ENCODE results near the gene AQP10. TPM values are rescaled to one million over a fixed set of nuclear protein-coding genes. Genes with fewer than 3 reads are reported as not detected.
"Not testable (repeated sequence)": the region's sequence is repeated elsewhere in the genome, so short reads cannot be mapped to it uniquely, and the experiment has no call there.

Gene AQP10, protein sequence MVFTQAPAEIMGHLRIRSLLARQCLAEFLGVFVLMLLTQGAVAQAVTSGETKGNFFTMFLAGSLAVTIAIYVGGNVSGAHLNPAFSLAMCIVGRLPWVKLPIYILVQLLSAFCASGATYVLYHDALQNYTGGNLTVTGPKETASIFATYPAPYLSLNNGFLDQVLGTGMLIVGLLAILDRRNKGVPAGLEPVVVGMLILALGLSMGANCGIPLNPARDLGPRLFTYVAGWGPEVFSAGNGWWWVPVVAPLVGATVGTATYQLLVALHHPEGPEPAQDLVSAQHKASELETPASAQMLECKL
- total RNA-seq: not detected

DNA sequence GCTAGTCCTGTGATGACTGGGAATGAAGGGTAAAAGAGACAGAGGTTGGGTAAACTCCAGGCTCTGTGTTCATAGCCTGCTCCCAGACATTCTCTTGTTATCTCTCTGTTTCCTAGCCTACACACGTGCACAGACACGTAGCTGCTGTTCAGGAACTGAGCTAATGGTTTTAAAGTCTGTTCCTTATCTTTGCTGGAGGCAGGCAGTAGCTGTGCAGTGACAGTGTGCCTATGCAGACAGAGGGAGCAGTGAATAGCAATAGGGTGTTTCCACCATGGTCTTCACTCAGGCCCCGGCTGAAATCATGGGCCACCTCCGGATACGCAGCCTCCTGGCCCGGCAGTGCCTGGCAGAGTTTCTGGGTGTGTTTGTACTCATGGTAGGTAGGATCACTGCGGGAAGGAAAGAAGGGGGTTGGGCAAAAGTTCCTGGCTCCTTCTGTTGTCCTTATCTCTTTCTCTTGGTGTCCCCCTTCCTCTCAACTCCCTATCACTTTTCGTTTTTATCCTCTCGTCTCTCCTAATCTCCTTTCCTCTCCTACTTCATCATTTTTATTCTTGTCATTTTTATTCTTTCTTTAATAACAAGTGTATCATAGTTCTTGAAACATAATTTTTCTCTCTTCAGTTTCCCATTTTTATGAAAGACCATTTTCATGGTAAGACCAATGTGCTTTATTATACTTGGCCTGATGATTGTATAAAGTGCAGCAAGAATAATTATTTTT is at the start of gene AQP10:
TSS of gene AQP10 (plus strand) at position 212 of the 727 bp plus-strand sequence. CDS start at position 275, 63 bp downstream.
- intact Hi-C loops (cut with DNase I): loop anchor here (5.0 kb wide), 1 partner anchor 49 kb away; the partner anchor contains the start of gene HAX1
- H3K4me3 ChIP-seq: no peak within 1 kb of the TSS
- H3K27ac ChIP-seq (replicated peaks in 1 of 4): no peak within 1 kb of the TSS
- no peak for TF ChIP-seq POLR2A (IDR thresholded peaks at IDR 0.05; ENCODE audit: low read depth)
- TF ChIP-seq POLR2AphosphoS5 (IDR thresholded peaks at IDR 0.05): no peak
- no peak for TF ChIP-seq EP300 (IDR thresholded peaks at IDR 0.05)
- TF ChIP-seq, protein P1, sequence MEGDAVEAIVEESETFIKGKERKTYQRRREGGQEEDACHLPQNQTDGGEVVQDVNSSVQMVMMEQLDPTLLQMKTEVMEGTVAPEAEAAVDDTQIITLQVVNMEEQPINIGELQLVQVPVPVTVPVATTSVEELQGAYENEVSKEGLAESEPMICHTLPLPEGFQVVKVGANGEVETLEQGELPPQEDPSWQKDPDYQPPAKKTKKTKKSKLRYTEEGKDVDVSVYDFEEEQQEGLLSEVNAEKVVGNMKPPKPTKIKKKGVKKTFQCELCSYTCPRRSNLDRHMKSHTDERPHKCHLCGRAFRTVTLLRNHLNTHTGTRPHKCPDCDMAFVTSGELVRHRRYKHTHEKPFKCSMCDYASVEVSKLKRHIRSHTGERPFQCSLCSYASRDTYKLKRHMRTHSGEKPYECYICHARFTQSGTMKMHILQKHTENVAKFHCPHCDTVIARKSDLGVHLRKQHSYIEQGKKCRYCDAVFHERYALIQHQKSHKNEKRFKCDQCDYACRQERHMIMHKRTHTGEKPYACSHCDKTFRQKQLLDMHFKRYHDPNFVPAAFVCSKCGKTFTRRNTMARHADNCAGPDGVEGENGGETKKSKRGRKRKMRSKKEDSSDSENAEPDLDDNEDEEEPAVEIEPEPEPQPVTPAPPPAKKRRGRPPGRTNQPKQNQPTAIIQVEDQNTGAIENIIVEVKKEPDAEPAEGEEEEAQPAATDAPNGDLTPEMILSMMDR (IDR thresholded peaks at IDR 0.05): no peak
- H3K27me3 ChIP-seq: no peaks in the 10 kb centered on the region
- peaks cover 6 to 15% (median 12%) of the 10 kb centered on the region in 4 donors for H3K4me1 ChIP-seq
- no peaks in the 10 kb centered on the region for H3K36me3 ChIP-seq
- no peaks in the 10 kb centered on the region for H3K9me3 ChIP-seq
- DNase-seq (ENCODE audit: extremely low spot score): no peak
- WGBS: 54% methylated on average over 9 of the region's 9 CpGs

DNA sequence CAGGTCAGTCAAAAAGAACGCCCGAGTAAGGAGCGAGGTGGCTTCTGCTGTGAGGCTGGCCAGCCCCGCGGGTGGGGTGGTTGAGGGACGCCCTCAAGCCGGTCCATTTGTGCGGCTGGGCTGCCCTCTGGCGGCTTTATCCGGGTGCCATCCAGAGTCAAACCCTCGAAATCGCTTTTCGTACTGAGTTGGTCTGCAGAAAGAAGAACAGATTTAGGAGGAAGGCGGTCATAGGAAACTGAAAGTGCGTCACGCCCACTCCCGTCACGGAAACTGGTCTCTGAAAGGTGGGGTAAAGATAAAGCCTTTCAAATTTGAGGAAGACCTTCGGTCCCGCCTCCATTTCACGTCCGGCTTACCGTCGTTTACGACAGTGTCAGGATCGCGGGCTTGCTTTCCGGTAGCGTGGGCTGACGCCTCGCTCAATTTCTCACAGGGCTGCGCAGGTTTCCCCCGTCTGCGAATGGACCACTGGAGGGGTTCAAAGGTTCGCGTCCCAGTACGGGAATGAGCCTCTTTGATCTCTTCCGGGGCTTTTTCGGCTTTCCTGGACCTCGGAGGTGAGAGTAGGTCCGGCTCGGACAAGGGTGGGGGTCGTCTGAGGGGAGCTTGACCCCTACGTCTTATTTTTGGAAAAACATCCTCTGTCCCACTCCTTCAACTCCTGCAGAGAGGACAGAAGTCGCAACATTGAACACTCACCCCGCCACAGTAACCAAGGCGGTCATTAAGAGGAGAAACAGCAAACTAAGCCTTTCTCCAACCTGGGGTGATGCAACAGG is 48.5 kb upstream of the AQP10 start, which contains the start of gene HAX1:
TSS of gene HAX1 (plus strand) at position 413 of the 782 bp plus-strand sequence. CDS start at position 508, 95 bp downstream.
- intact Hi-C loops (cut with DNase I): loop anchor here (2.0 to 5.0 kb wide), 3 partner anchors 50 to 75 kb away; partner anchors contain the start of genes AQP10 and UBAP2L
- no peaks in the 10 kb centered on the region for H3K27me3 ChIP-seq
- H3K36me3 ChIP-seq: peaks cover 36 to 70% (median 51%) of the 10 kb centered on the region in 4 donors
- H3K4me3 ChIP-seq: peak within 1 kb of the TSS; percentile 70 to 86 (median 73)
- WGBS: under 1% methylated on average over 28 of the region's 47 CpGs
- H3K4me1 ChIP-seq: peaks cover 16 to 24% (median 24%) of the 10 kb centered on the region in 4 donors
- peak; percentile 98 for DNase-seq (ENCODE audit: extremely low spot score)
- H3K27ac ChIP-seq (replicated peaks in 1 of 4): peak within 1 kb of the TSS; percentile 86 to 92 (median 87)
- no peaks in the 10 kb centered on the region for H3K9me3 ChIP-seq
- TF ChIP-seq POLR2AphosphoS5 (IDR thresholded peaks at IDR 0.05) (peak; percentile 92 to 94), POLR2A (IDR thresholded peaks at IDR 0.05; ENCODE audit: low read depth) (peak; percentile 41), EP300 (IDR thresholded peaks at IDR 0.05) (no peak)
- TF ChIP-seq, protein P1 (IDR thresholded peaks at IDR 0.05): peak; percentile 72 to 87 (median 77)

DNA sequence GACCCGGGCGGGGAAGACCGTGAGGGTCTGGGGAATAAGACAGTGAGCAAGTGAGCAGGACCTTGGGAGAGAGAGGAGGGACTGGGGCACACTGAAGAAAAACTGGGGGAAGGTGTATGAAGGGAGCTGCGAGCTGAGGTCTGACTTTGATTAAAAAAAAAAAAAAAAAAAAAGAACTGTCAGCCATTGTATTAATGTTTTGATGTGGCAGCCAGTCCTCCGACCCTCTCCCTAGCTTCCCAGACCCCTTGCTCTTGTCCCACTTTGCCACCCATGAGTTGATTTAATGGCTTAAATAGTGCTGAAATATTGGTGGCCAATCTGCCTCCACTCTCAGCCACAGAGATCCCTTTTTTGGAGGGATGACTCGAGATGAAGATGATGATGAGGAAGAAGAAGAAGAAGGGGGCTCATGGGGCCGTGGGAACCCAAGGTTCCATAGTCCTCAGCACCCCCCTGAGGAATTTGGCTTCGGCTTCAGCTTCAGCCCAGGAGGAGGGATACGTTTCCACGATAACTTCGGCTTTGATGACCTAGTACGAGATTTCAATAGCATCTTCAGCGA is 47.8 kb upstream of the AQP10 start:
- no peak for DNase-seq (ENCODE audit: extremely low spot score)
- H3K27me3 ChIP-seq: no peaks in the 10 kb centered on the region
- intact Hi-C loops (cut with DNase I): loop anchor here (2.0 to 5.0 kb wide), 3 partner anchors 49 to 76 kb away; partner anchors contain the start of genes AQP10 and UBAP2L
- H3K9me3 ChIP-seq: no peaks in the 10 kb centered on the region
- TF ChIP-seq POLR2AphosphoS5 (IDR thresholded peaks at IDR 0.05) (no peak), EP300 (IDR thresholded peaks at IDR 0.05) (no peak), POLR2A (IDR thresholded peaks at IDR 0.05; ENCODE audit: low read depth) (no peak)
- TF ChIP-seq, protein P1 (IDR thresholded peaks at IDR 0.05): no peak
- peaks cover 16 to 24% (median 24%) of the 10 kb centered on the region in 4 donors for H3K4me1 ChIP-seq
- H3K27ac ChIP-seq (replicated peaks in 1 of 4): peak overlapping the region; percentile 86 to 92 (median 87)
- H3K4me3 ChIP-seq: peak overlapping the region; percentile 70 to 86 (median 73)
- H3K36me3 ChIP-seq: peaks cover 35 to 71% (median 50%) of the 10 kb centered on the region in 4 donors
- WGBS: 44% methylated on average over 13 of the region's 13 CpGs

DNA sequence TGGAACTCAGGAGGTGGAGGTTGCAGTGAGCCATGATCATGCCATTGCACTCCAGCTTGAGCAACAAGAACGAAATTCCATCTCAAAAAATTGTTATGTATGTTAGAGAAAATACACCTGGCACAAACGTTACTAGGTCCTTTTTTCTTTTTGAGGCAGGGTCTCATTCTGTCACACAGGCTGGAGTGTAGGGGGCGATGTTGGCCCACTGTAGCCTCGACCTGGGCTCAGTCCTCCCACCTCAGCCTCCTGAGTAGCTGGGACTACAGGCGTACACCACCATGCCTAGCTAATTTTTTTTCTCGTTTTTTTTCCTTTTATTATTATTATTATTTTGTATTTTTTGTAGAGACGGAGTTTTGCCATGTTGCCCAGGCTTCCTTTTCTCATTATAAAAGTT is 44.1 kb upstream of the AQP10 start:
- Histone ChIP-seq H3K27me3 (no peaks in the 10 kb centered on the region), H3K9me3 (no peaks in the 10 kb centered on the region), H3K4me1 (peaks cover 11 to 19% (median 19%) of the 10 kb centered on the region in 4 donors), H3K27ac (replicated peaks in 1 of 4) (no peak overlapping the region), H3K4me3 (no peak overlapping the region), H3K36me3 (peaks cover 10 to 42% (median 24%) of the 10 kb centered on the region in 4 donors)
- no peak for TF ChIP-seq EP300 (IDR thresholded peaks at IDR 0.05)
- TF ChIP-seq, protein P1 (IDR thresholded peaks at IDR 0.05): peak in 2 of 3 experiments; percentile 14 to 29
- DNase-seq (ENCODE audit: extremely low spot score): no peak
- intact Hi-C loops (cut with DNase I): no loop called here
- 88% methylated on average over 7 of the region's 7 CpGs for WGBS

DNA sequence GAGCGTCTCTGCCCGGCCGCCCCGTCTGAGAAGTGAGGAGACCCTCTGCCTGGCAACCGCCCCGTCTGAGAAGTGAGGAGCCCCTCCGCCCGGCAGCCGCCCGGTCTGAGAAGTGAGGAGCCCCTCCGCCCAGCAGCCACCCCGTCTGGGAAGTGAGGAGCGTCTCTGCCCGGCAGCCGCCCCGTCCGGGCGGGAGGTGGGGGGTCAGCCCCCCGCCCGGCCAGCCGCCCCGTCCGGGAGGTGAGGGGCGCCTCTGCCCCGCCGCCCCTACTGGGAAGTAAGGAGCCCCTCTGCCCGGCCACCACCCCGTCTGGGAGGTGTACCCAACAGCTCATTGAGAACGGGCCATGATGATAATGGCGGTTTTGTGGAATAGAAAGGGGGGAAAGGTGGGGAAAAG is 33.3 kb upstream of the AQP10 start:
- H3K36me3 ChIP-seq; H3K9me3 ChIP-seq; H3K27ac ChIP-seq (replicated peaks in 1 of 4); DNase-seq (ENCODE audit: extremely low spot score); H3K4me3 ChIP-seq; H3K27me3 ChIP-seq; H3K4me1 ChIP-seq; intact Hi-C loops (cut with DNase I): not testable (repeated sequence)
- WGBS: 91% methylated on average over 7 of the region's 30 CpGs

Data from esophagus muscularis mucosa (tissue), 4 donors.